GM19099 (cell line): ENCODE measurements around the gene MRPL55.

Experiments used
- POLR2A ChIP-seq: IDR thresholded peaks from 3 replicates; pipeline ENCODE4 v1.6.1; 2011; ENCODE audit warnings: low read depth; ENCODE audit not compliant: insufficient read length; ENCODE audit errors: extremely low read depth

Gene MRPL55

DNA sequence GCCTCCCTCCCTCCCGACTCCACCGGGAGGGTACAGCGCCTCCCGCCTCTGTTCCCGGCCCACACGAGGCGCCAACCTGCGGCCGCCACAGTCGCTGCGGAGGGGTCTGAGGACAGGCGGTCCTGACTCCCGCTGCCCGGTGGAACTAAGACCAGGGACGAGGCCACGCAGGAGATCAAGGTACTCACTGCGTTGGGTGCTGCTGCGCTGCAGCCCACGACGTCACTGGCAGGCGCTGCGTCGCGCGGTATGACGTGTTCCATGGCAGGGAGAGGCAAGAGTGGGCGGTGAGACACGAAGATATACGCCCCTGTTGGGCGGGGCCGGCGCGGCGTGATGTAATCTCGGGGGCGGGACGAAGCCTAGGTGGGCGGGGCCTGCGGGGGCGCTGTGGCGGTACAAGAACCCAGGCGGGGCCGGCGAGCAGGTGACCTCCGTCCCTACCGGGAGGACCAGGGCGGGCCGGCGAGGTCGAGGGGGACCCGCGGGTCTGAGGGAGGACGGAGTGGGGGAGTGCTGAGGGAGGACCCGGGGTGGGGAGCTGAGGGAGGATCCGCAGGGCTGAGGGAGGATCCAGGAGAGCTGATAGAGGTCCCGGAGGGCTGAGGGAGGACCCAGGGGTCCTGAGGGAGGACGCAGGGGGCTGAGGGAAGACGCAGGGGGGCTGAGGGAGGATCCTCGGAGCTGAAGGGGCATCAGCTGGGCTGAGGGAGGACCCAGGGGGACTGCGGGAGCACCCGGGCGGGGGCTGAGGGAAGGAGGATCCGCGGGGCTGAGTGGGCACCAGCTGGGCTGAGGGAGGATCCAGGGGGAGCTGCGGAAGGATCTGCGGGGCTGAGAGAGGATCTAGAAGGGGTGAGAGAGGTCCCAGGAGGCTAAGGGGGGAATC is at the start of gene MRPL55:
TSS of gene MRPL55 (minus strand) at position 227 of the 889 bp plus-strand sequence. CDS start 1,039 bp downstream, outside the sequence.
- peak; percentile 92 for TF ChIP-seq POLR2A

DNA sequence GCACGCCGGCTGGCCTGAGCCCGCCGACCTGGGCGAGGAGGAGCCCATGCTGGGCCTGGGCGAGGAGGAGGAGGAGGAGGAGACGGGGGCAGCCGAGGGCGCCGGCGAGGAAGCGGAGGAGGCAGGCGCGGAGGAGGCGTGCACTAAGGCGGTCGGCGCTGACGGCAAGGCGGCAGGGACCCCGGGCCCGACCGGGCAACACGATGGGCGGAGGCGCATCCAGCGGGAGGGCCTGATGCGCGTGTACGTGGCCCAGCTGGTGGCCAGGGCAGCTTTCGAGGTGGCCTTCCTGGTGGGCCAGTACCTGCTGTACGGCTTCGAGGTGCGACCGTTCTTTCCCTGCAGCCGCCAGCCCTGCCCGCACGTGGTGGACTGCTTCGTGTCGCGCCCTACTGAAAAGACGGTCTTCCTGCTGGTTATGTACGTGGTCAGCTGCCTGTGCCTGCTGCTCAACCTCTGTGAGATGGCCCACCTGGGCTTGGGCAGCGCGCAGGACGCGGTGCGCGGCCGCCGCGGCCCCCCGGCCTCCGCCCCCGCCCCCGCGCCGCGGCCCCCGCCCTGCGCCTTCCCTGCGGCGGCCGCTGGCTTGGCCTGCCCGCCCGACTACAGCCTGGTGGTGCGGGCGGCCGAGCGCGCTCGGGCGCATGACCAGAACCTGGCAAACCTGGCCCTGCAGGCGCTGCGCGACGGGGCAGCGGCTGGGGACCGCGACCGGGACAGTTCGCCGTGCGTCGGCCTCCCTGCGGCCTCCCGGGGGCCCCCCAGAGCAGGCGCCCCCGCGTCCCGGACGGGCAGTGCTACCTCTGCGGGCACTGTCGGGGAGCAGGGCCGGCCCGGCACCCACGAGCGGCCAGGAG is 49.3 kb upstream of the MRPL55 start:
- no peak for TF ChIP-seq POLR2A

DNA sequence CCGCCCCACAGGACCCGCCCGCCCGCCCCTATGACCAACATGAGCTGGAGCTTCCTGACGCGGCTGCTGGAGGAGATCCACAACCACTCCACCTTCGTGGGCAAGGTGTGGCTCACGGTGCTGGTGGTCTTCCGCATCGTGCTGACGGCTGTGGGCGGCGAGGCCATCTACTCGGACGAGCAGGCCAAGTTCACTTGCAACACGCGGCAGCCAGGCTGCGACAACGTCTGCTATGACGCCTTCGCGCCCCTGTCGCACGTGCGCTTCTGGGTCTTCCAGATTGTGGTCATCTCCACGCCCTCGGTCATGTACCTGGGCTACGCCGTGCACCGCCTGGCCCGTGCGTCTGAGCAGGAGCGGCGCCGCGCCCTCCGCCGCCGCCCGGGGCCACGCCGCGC is 48.6 kb upstream of the MRPL55 start:
- no peak for TF ChIP-seq POLR2A

DNA sequence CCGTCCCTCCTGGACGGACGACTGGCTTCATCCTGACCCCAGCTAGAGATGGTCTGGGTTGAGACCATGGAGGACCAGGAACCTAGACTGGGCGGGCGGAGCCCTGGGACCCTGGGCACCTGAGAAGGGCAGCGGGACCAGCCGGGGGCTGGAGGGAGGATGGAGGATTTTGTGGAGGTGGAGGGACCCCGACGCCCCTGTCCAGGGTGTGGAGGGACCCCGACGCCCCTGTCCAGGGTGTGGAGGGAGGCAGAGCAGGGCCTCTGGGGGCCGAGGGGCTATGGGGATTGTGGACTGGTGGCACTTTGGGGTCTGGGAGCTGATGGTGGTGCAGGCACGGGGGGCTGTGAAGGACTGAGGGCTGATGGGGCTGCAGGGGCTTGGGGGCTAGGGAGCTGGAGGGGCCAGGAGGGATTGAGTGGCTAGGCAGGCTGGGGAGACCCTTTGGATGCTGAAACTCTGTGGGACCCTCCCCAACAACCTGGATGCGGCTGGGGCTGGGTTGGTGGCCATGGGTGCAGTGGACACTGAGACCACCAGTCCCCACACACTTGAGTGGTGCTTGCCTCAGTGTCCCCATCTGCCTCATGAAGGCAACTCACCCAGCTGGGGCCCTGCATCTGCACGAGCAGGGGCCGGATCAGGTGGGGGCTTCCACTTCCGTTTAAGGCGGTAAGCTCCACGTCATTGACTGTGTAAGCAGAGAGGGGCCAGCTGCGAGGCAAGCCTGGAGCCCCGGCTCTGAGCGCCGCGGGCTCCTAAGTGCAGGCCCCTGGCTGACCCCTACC is 48.0 kb upstream of the MRPL55 start:
- no peak for TF ChIP-seq POLR2A

DNA sequence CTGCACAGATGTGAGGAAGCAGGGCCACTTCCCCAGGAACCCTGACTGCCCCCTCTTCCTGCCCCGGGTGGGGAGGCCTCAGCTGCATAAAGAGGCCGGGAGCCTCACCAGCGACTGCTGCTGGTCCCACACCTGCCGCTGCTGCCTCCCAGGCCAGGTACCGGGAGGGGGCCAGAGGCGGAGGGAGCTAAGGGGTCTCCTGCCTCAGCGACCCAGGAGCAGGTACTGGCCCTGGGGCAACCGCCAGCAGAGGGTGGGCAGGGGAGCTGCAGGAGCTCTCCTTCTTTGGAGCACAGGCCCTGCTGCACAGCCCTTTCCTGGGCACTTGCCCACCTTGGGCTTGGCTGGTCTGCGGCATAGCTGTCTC is 47.4 kb upstream of the MRPL55 start:
- TF ChIP-seq POLR2A, result no peak

DNA sequence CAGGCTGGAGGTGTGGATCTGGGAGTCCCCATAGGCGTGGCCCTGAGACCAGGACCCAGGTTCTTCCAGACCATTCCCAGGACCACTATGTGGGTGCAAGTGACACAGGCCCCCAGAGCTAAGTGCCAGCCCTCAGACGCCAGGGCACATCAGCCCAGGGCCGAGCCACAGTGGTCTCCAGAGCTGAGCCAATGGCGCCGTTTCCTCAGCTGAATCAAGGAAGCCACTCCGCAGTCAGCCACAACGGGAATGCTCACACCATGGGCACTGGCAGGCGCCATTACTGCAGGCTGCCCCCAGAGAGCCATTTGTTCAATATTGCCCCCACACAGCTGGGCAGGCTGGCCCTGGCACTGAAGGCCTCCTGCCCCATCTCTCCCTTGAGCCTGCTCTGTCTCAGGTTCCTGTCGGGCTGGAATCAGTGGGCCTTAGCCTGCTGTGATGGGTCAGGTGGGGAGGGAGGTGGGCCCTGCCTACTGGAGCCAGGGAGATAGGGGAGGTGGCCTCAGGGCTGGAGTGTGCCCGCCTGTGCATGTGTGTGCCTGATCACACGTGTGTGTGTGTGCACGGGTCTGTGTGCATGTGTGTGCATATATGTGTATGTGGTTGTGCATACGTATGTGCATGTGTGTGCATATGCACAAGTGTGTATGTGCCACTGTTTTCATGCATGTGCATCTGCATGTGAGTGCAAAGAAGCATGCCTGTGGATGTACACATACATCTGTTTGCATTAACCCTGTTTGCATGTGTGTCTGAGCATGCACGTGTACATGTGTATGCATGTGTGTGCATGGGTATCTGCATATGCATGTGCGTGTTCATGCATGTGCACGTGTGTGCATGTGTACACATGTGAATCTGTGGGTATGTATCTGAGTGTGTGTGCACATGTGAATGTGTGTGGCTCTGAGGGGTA is 46.8 kb upstream of the MRPL55 start:
- TF ChIP-seq POLR2A, result no peak

DNA sequence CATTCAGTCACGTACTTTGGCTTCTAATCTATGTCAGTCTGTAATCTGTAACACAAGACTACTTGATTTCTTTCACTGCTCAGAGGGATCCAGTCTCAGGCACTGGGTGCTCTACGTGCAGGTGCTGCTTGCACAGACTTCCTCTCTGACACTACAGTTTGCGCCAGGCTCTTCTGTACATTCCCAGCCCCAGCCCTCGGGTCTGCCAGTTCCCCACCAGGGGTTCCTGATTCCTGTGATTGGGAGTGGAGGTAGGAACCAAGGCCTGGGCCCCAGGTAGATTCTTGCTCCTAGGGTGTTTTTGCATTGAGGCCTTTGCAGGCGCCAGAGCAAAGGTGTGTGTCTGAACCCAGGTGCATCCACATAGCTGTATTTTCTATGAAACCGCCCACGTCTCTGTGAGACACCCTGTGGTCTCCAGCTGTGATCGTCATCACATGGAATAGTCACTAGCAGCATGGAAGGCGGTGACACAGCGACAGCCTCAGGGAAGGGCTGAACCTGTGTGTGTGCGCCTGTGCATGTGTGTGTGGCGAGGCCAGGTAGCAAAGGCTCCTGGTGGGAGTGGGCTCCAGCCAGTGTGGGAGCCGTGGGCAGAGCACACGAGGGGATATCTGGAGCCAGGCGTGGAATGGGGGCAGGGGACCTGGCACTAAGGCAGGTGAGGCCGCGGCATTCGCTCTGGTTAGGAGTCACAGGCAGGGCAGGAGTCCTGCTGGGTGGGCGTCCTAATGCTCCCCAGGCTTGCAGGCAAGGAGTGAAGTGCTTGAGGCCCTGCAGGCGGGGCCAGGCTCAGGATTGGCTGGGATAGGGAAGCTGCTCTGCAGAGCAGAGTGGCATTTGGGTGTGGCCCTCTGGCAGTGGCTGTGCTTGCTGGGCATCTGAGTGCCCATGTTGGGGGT is 45.8 kb upstream of the MRPL55 start:
- TF ChIP-seq POLR2A, result no peak

DNA sequence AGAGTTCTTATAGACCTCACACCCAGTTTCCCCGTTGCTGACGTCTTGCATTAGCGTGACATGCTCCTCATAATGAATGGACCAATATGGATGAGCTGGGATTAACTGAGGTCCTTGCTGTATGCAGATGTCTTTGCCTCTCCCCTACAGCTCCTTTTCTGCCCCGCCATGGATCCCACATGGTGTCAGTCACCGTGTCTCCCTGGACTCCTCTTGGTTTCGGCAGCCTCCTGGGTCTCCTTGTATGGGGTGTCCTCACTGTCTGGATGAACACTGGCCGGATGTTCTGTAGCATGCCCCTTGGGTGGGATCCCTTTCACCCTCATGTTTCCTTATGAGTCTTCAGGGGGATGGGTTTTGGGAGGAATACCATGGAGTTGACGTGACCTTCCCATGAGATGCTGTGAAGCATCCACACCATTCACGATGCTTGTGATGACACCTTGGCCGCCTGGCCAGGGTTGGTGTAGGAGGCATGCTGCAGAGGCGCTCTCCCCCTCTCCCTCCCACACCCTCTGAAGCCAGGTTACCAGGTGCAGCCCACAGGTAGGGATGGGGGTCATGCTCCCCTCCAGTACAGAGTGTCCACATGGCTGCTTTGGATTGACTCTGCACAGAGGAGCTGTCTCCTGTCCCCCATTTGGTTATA is 45.0 kb upstream of the MRPL55 start:
- no peak for TF ChIP-seq POLR2A

DNA sequence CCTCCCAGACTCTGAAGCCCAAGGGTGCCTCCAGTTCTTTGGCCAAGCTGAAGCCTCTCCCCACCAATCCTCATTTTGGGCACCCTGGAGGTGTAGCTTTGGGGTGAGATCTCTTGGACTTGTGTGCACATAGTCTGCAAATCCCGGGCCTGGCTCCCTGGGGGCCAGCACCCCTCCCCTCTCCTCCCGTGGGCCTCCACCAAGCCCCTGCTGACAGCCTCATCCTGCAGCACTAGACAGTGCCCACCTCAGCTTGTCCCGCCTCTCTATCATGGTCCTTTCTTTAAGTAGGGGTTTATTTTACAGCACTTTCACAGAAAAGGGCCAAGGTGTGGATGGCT is 43.8 kb upstream of the MRPL55 start:
- TF ChIP-seq POLR2A, result no peak

DNA sequence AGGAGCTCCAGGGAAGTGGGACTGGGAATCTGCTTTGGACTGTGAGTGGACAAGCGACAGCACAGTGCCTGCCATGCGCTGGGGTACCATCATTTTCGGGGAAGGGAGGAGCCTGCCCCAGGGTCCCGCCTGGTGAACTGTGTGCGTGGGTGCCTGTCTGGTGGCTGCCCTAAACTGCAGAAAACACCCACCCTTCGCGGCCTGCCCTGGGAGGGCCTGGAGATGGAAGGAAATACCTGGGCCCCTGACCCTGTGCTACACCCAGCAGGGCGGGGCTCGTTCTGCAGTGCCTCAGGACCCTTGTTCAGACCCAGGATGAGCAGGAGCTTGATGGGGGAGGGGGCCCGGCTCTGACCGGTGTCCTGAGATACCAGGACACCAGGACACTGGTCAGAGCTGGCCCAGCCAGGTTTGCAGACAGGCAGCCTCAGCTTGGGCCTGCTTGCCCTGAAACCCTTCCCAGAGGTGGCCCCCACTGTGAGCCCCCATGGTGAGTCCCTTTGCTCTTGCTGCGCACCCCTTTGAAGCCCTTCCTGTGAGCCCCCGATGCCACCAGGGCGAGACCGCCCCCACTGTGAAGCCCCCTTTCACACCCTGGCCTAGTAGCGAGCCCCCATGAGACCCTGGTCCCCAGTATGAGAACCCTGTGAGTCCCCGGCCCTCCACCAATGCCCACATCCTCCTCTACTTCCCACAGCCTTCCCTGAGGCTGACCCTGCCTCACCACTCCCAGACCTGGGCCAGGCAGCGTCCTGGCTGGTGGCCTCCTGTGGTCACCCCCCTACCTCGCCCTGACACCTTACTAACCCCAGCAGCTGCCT is 43.2 kb upstream of the MRPL55 start:
- TF ChIP-seq POLR2A, result no peak

DNA sequence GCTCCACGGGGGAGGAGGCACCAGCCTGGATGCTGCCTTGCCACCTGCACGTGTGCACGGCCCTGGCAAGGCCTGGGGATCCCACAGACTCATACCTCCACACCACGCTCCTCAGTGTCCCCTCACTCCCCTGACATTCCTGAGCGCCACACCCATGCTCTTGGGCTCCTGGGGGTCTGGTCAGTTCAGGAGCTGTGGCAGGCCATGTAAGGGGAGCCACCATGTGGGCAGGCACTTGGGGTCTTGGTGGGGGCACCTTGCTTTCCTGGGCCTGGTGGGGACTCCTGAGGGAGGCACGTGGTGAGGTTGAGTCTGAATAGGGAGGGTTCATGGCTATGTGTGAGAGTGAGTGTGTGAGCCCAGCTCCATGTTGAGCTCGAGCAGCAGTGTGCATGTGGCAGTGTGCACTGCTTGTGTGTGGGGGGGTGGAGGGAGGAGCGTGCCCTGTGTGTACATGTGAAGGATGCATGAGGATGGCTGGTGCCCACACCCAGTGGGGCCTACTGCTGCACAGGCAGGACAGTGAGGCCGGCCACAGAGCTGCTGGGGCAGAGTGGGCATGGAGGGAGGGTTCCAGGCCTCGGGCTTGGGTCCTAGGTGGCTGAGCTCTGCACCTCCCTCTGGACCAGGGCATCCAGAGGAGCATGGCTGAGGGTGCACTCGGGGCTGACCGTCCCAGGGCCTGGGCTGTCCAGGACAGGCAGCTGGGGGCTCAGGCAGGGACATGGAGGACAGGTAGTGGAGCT is 42.3 kb upstream of the MRPL55 start:
- TF ChIP-seq POLR2A, result no peak
